Liver (tissue), 3 donors: ENCODE results near the gene ZFYVE27.

ENCODE experiments used
- HNF4A ChIP-seq, 2 donors: conservative IDR thresholded peaks; 2 replicates each; pipeline ENCODE4 v1.6.1; 2016; ENCODE audit warnings: antibody characterized with exemption in 2 of 2, mild to moderate bottlenecking in 2 of 2
- RAD21 ChIP-seq, 2 donors: IDR thresholded peaks; 2 replicates each; pipeline ENCODE4 v1.6.1; 2016; ENCODE audit warnings: antibody characterized with exemption in 2 of 2, mild to moderate bottlenecking in 2 of 2
- TF ChIP-seq, protein P1 (sequence below): fragments of 150-350 bp; IDR thresholded peaks from 2 replicates; pipeline ENCODE4 v1.5.1; 2017; ENCODE audit warnings: improper control_type of control experiment, low read depth, low read length; ENCODE audit not compliant: missing input control
- TF ChIP-seq, protein P2 (sequence below): IDR thresholded peaks from 2 replicates; pipeline ENCODE4 v1.6.1; 2016; ENCODE audit warnings: antibody characterized with exemption, mild to moderate bottlenecking
- donor health status: healthy.
- donor health status: healthy.

DNA sequence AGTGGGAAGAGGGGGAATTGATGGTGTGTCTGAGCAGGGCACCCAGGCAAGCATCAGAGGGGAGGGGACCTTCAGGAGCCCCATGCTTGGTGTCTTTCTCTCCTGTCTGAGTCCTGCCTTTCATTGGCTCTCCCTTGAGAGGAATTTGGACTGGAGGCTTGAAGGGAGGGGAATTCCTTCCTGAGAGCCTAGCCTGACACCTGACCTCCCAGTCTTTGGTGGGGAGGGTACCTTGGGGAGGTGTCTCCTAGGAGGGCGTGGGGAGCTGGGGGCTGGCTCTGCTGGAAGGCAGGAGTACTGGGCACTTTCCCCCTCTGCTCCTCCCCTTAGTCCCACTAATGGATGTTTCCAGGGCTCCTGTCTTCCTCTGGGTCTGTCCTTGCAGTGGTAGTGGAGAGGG lies 36.2 kb downstream of the ZFYVE27 start:
- TF ChIP-seq, protein P1, sequence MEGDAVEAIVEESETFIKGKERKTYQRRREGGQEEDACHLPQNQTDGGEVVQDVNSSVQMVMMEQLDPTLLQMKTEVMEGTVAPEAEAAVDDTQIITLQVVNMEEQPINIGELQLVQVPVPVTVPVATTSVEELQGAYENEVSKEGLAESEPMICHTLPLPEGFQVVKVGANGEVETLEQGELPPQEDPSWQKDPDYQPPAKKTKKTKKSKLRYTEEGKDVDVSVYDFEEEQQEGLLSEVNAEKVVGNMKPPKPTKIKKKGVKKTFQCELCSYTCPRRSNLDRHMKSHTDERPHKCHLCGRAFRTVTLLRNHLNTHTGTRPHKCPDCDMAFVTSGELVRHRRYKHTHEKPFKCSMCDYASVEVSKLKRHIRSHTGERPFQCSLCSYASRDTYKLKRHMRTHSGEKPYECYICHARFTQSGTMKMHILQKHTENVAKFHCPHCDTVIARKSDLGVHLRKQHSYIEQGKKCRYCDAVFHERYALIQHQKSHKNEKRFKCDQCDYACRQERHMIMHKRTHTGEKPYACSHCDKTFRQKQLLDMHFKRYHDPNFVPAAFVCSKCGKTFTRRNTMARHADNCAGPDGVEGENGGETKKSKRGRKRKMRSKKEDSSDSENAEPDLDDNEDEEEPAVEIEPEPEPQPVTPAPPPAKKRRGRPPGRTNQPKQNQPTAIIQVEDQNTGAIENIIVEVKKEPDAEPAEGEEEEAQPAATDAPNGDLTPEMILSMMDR: no peak
- TF ChIP-seq HNF4A (conservative IDR thresholded peaks at IDR 0.05): no peak
- TF ChIP-seq RAD21 (IDR thresholded peaks at IDR 0.05): no peak
- TF ChIP-seq, protein P2, sequence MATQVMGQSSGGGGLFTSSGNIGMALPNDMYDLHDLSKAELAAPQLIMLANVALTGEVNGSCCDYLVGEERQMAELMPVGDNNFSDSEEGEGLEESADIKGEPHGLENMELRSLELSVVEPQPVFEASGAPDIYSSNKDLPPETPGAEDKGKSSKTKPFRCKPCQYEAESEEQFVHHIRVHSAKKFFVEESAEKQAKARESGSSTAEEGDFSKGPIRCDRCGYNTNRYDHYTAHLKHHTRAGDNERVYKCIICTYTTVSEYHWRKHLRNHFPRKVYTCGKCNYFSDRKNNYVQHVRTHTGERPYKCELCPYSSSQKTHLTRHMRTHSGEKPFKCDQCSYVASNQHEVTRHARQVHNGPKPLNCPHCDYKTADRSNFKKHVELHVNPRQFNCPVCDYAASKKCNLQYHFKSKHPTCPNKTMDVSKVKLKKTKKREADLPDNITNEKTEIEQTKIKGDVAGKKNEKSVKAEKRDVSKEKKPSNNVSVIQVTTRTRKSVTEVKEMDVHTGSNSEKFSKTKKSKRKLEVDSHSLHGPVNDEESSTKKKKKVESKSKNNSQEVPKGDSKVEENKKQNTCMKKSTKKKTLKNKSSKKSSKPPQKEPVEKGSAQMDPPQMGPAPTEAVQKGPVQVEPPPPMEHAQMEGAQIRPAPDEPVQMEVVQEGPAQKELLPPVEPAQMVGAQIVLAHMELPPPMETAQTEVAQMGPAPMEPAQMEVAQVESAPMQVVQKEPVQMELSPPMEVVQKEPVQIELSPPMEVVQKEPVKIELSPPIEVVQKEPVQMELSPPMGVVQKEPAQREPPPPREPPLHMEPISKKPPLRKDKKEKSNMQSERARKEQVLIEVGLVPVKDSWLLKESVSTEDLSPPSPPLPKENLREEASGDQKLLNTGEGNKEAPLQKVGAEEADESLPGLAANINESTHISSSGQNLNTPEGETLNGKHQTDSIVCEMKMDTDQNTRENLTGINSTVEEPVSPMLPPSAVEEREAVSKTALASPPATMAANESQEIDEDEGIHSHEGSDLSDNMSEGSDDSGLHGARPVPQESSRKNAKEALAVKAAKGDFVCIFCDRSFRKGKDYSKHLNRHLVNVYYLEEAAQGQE: no peak
